ENCODE measurements around the gene ANO10. TPM values are rescaled to one million over a fixed set of nuclear protein-coding genes. Genes with fewer than 3 reads are reported as not detected.
"Not testable (repeated sequence)": the region's sequence is repeated elsewhere in the genome, so short reads cannot be mapped to it uniquely, and the experiment has no call there.

The ANO10 gene, protein sequence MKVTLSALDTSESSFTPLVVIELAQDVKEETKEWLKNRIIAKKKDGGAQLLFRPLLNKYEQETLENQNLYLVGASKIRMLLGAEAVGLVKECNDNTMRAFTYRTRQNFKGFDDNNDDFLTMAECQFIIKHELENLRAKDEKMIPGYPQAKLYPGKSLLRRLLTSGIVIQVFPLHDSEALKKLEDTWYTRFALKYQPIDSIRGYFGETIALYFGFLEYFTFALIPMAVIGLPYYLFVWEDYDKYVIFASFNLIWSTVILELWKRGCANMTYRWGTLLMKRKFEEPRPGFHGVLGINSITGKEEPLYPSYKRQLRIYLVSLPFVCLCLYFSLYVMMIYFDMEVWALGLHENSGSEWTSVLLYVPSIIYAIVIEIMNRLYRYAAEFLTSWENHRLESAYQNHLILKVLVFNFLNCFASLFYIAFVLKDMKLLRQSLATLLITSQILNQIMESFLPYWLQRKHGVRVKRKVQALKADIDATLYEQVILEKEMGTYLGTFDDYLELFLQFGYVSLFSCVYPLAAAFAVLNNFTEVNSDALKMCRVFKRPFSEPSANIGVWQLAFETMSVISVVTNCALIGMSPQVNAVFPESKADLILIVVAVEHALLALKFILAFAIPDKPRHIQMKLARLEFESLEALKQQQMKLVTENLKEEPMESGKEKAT
- 1 to 10 TPM; 6.8 to 7.9 TPM for total RNA-seq

DNA sequence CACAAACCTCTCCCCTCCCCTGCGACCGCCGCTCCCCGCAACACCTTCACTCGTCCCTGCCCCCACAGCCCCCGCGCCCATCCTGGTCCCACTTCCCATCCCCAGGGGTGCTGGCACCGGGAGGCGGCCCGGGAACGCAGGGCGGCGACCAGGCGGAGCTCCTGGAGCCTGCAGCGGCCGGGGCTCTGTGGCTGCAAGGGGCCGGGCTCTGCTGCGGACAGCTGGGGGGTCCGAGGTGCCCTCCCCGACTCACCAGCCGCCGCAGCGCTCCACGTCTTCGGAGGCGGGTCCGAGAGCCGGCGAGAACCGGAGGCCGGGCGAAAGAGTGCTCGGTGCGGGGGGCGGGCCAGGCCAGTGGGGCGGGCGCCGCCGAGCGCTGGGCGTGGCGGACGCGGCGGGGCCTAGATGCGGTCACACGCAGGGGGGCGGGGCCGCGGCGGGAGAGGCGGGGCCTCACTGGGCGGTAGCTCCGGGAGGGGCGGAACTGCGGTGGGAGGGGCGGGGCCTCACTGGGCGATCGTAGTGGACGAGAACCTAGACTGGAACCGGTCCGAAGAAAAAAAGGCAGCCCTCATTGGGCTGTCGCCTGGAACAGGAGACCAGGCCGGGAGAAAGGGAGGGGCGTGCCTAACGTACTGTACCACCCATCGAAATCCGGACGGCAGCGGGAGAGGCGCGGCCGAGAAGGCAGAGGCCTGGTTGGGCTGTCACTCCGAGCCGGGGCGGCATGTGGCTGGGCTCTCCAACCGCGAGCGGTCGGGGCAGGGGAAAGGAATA lies at the start of gene ANO10:
Gene ANO10 (minus strand): TSS at position 356 of the 777 bp plus-strand sequence. CDS start 16,159 bp downstream, outside the sequence.
- no peaks in the 10 kb centered on the region for H3K36me3 Mint-ChIP-seq
- DNase-seq (ENCODE audit: low spot score in 2 of 2): peak; percentile 96
- peak; percentile 94 to 95 for ATAC-seq
- H3K27ac Mint-ChIP-seq: peak within 1 kb of the TSS; percentile 90 to 93
- H3K9me3 Mint-ChIP-seq: no peaks in the 10 kb centered on the region

DNA sequence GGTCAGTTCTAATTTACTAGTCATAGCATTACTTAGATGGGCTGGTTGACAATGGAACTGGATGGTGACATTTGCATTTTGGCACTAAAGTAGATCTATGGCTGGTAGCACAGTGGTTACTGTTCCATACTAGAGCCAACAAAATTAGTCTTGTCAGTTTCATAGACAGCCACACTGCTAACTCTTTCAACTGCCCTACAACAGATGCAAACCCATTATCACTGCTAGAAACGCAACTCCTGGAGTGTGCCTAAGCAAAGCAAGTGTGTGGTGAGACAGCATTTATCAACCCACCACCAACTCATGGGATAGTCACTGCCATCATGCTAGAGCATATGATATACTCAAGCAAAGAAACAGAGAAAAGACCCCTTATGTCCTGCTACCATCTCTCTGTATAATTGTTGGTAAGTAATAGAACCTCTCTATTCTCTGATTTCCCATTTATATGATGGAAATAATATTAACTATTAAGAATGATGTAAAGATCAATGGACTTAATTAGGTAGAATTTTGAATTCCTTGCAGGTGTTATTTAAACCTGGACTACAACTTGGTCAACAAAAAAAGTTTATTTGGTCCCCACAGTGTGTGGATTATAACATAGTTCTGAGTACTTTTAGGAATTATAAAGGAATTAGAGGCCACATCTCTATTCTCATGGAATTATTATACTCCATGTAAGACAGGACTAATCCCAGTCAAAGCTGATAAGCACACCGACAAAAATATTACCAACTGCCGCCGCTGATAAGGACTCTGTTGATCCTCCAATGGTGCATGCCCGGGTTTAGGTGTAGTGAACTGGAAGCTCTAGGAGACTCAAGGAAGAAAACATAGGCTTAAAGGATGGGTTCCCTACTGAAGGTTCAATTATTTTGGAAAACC lies 49.1 kb upstream of the ANO10 start:
- no peak for DNase-seq (ENCODE audit: low spot score in 2 of 2)
- no peaks in the 10 kb centered on the region for H3K36me3 Mint-ChIP-seq
- no peak for ATAC-seq
- H3K27ac Mint-ChIP-seq: no peak overlapping the region
- no peaks in the 10 kb centered on the region for H3K9me3 Mint-ChIP-seq

DNA sequence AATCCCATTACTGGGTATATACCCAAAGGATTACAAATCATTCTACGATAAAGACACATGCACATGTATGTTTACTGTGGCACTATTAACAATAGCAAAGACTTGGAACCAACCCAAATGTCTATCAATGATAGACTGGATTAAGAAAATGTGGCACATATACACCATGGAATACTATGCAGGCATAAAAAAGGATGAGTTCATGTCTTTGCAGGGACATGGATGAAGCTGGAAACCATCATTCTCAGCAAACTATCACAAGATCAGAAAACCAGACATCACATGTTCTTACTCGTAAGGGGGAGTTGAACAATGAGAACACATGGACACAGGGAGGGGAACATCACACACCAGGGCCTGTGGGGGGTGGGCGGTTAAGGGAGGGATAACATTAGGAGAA lies 43.2 kb upstream of the ANO10 start:
- not testable (repeated sequence) for H3K27ac Mint-ChIP-seq; ATAC-seq; DNase-seq (ENCODE audit: low spot score in 2 of 2); H3K36me3 Mint-ChIP-seq
- H3K9me3 Mint-ChIP-seq: peaks cover 4 to 15% of the 10 kb centered on the region in 2 donors

DNA sequence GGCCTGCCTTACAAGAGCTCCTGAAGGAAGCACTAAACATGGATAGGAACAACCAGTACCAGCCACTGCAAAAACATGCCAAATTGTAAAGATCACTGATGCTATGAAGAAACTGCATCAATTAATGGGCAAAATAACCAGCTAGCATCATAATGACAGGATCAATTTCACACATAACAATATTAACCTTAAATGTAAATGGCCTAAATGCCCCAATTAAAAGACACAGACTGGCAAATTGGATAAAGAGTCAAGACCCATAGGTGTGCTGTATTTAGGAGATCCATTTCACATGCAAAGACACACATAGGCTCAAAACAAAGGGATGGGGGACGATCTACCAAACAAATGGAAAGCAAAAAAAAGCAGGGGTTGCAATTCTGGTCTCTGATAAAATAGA lies 39.6 kb upstream of the ANO10 start:
- not testable (repeated sequence) for DNase-seq (ENCODE audit: low spot score in 2 of 2); H3K27ac Mint-ChIP-seq; H3K36me3 Mint-ChIP-seq; ATAC-seq
- H3K9me3 Mint-ChIP-seq: peaks cover 4 to 19% of the 10 kb centered on the region in 2 donors

DNA sequence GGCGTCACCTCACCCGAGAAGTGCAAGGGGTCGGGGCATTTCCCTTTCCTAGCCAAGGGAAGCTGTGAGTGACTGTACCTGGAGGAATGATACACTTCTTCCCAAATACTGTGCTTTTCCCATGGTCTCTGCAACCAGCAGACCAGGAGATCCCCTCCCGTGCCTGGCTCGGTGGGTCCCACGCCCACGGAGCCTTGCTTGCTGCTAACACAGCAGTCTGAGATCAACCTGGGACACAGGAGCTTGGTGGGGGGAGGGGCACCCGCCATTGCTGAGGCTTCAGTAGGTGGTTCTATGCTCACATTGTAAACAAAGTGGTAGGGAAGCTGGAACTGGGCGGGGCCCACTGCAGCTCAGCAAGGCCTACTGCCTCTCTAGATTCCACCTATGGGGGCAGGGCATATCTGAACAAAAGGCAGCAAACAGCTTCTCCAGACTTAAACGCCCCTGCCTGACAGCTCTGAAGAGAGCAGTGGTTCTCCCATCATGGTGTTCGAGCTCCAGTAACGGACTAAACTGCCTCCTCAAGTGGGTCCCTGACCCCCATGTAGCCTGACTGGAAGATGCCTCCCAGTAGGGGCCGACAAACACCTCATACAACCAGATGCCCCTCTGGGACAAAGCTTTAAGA lies 37.6 kb upstream of the ANO10 start:
- DNase-seq (ENCODE audit: low spot score in 2 of 2): no peak
- H3K36me3 Mint-ChIP-seq: peaks cover 0 to 5% of the 10 kb centered on the region in 2 donors
- no peak for ATAC-seq
- peaks cover 4 to 19% of the 10 kb centered on the region in 2 donors for H3K9me3 Mint-ChIP-seq
- H3K27ac Mint-ChIP-seq: no peak overlapping the region

DNA sequence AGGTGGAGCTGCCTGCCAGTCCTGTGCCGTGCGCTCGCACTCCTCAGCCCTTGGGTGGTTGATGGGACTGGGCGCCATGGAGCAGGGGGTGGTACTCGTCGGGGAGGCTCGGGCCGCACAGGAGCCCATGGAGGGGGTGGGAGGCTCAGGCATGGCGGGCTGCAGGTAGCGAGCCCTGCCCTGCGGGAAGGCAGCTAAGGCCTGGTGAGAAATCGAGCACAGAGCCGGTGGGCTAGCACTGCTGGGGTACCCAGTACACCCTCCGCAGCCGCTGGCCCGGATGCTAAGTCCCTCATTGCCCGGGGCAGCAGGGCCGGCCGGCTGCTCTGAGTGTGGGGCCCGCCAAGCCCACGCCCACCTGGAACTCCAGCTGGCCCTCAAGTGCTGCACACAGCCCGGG lies 34.6 kb upstream of the ANO10 start:
- ATAC-seq; H3K36me3 Mint-ChIP-seq; DNase-seq (ENCODE audit: low spot score in 2 of 2); H3K27ac Mint-ChIP-seq; H3K9me3 Mint-ChIP-seq: not testable (repeated sequence)

DNA sequence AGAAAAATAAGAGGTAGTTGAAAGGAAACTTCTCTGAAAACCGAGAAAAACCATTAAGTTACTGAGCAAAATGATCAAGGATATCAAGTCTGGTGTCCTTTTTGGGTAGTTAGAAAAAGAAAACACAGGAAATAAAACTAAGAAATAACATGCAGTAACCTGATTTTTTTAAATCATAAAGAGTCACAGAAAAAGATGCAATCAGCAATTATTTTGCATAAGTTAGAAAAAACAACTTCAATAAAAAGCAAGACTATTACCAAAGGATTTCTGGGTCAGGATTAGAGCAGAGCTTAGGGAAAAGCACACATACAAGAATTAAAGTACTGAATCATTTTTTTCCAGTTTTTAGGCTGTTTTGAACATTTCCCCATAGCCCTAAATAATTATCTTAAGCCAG lies 28.5 kb upstream of the ANO10 start:
- H3K36me3 Mint-ChIP-seq: no peaks in the 10 kb centered on the region
- no peak overlapping the region for H3K27ac Mint-ChIP-seq

DNA sequence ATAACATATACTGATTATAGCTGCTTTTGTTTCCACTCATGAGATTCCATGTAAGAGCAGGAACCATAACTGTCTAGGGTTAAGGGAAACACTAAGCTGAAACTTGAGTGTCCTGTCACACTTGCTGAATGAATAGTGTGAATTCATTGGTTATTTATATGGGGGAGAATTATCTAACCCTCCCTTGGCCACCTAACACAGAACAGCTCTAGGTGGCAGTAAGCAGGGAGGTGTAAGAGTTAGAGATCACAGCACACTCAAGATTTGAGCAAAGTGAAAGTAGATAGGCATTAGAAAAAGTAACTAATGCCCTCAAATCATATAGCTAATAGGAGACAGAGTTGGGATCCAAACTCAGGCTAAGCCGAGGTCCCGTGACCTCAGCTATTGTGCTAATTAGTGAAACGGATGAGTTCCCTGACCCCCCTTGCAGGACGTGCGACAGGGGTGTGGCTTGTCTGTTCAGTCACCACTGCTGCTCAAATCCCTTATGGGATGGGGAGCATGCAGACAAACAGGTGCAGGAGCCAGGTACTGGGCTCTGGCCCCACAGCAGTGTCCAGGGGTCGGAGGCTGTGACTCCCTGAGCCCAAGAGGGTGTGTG lies 27.7 kb upstream of the ANO10 start:
- no peak overlapping the region for H3K27ac Mint-ChIP-seq
- DNase-seq (ENCODE audit: low spot score in 2 of 2) (no peak), ATAC-seq (no peak)
- H3K36me3 Mint-ChIP-seq: no peaks in the 10 kb centered on the region
- no peaks in the 10 kb centered on the region for H3K9me3 Mint-ChIP-seq

More for the DNA sequence above, 28.5 kb upstream of the ANO10 start:
- DNase-seq (ENCODE audit: low spot score in 2 of 2): no peak
- no peaks in the 10 kb centered on the region for H3K9me3 Mint-ChIP-seq
- ATAC-seq: no peak

DNA sequence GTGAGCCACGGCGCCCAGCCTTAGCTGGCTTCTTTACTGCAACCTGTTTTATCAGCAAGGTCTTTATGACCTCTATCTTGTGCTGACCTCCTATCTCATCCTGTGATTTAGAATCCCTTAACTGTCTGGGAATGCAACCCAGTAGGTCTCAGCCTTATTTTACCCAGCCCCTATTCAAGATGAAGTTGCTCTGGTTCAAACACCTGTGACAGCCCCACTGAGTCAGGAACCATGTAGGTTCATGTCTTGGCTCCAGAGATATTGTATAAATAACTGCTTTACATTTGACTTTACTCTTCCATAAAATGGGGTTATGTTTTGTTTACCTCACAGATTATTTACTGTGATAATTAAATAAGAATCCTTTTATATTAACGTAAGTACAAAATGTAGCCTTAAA lies 27.1 kb upstream of the ANO10 start:
- DNase-seq (ENCODE audit: low spot score in 2 of 2): no peak
- Mint-ChIP-seq H3K9me3 (no peaks in the 10 kb centered on the region), H3K27ac (no peak overlapping the region), H3K36me3 (no peaks in the 10 kb centered on the region)
- ATAC-seq: no peak

DNA sequence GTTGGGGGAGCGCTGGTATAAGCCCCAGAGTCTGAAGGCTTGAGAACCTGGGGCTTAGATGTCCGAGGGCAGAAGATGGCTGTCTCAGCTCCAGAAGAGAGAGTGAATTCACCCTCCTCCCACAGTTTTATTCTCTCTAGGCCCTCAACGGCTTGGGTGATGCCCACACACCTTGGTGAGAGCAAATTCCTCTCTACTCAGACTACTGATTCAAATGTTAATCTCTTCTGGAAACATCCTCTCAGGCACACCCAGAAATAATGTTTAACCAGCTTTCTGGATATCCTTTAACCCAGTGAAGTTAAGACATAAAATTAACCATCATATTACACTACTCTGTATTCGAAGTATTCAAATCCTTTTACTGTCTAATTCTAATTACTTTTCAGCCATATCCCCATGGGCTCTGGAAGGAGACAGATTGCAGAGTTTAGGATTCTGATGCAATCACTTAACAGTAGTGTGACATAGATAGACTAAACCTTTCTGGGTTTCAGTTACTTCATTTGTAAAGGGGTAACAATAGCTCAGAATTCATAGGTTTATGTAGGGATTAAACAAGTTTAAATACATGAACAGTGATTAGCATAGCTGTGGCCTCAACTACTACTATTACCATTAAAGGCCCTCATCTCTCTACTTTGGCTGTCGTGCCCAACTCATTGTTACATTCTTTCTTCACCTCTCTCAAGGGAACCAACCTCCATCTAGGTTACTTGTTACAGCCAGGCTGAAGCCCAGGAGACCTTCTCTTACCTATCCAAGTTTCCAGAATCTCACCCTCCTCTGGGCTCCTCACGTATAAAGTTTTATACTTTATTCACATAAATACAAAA lies 25.7 kb upstream of the ANO10 start:
- Mint-ChIP-seq H3K9me3 (no peaks in the 10 kb centered on the region), H3K27ac (no peak overlapping the region), H3K36me3 (no peaks in the 10 kb centered on the region)
- no peak for DNase-seq (ENCODE audit: low spot score in 2 of 2)
- ATAC-seq: no peak

DNA sequence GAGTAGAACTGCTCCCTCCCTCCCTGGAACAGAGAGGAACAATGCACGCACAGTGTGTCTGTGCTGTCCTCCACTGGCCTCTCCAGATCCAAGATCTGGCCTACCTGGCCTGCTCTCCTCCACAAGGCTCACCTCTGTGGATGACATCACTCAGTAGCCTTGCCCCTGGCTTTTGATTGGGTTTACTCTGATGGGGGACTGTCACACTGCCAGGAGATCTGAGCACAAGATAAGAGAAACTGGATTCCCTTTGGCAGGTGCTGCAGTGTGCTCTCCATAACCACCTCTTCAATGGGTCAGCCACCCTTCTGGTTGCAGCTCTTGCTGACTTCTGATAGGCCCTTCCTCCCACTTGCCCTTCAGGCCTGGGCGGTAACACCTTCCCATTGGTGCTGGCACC lies 22.6 kb upstream of the ANO10 start:
- DNase-seq (ENCODE audit: low spot score in 2 of 2) (no peak), ATAC-seq (no peak)
- no peaks in the 10 kb centered on the region for H3K9me3 Mint-ChIP-seq
- H3K27ac Mint-ChIP-seq: no peak overlapping the region
- no peaks in the 10 kb centered on the region for H3K36me3 Mint-ChIP-seq

DNA sequence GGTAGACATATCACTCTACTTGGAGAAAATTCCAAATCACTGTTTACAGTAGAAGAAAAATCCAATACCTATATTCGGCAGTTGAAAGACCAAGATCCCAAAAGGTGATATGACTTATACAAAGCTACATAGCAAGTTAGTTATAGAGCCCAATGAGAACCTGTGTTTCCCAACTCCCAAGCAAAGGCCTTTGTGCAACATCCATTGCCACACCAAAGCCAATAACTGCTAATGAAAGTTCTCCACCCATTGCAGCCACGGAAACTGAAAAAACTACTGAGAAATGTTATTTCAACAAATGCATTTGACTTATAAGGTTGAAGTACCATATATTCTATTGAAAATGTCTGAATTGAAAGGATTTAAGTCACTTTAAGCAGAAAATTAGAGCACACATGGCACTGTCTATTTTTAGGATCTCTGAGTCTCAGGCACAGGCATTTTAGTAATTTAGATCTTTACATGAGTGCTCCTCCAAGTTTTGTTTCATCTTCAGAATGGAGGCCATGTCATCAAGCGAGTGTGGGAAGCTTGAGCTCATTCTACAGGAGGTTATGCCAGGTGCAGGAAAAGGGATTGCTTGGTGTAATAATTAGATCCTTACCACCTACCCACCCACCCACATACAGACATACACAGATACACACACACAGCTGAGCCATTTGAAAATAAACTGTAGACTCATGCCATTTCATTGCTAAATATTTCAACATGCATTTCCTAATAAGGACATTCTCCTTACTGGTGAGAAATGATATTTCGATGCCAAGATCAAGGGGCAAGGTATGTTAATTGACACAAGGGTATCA lies 19.7 kb upstream of the ANO10 start:
- DNase-seq (ENCODE audit: low spot score in 2 of 2) (no peak), ATAC-seq (no peak)
- no peaks in the 10 kb centered on the region for H3K36me3 Mint-ChIP-seq
- no peak overlapping the region for H3K27ac Mint-ChIP-seq
- no peaks in the 10 kb centered on the region for H3K9me3 Mint-ChIP-seq

DNA sequence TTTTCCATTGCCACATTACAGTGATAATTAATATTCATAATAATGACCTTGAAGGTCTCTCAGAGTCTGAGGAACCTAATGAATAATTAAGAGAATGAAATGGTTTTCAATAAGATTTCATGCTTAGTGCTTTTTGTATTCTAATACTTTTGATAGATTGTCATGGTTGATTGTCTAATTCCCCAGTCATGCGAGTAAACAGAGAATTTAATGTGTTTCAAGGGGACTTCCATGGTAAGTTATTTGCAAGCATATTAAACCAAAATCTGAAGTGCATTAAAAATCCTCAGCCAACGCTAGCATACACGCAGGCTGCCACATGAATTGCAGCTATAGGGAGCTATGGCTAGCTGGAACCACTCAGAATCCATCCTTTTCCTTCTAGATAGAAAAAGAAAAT lies 18.9 kb upstream of the ANO10 start:
- Mint-ChIP-seq H3K9me3 (no peaks in the 10 kb centered on the region), H3K36me3 (no peaks in the 10 kb centered on the region), H3K27ac (no peak overlapping the region)
- no peak for ATAC-seq
- DNase-seq (ENCODE audit: low spot score in 2 of 2): no peak

Data from activated naive CD4-positive, alpha-beta T cell treated with anti-CD3 and anti-CD28 coated beads, Interleukin-2, amount 50 U/mL, for 72 hours (primary cell).